WTC11 (cell line): ENCODE results near the gene COLGALT1. TPM values are rescaled to one million over a fixed set of nuclear protein-coding genes. Genes with fewer than 3 reads are reported as not detected.
A peak's percentile ranks its signal among the peaks of the same experiment; 100 is the strongest.

Experiments
- ATF2 ChIP-seq: sonication (generic); formaldehyde crosslinking; IDR thresholded peaks from 2 replicates; pipeline ENCODE4 v1.8.1; 2022; ENCODE audit warnings: low read depth, missing genetic modification reagents, borderline replicate concordance
- ATF3 ChIP-seq: sonication (generic); formaldehyde crosslinking; conservative IDR thresholded peaks from 2 replicates; pipeline ENCODE4 v1.8.1; 2022; ENCODE audit warnings: mild to moderate bottlenecking, missing genetic modification reagents
- CREB1 ChIP-seq: sonication (generic); formaldehyde crosslinking; IDR thresholded peaks from 2 replicates; pipeline ENCODE4 v1.8.0; 2023; ENCODE audit warnings: mild to moderate bottlenecking, missing genetic modification reagents
- E2F4 ChIP-seq: sonication (generic); formaldehyde crosslinking; IDR thresholded peaks from 2 replicates; pipeline ENCODE4 v1.8.1; 2022; ENCODE audit warnings: low read depth, mild to moderate bottlenecking, moderate library complexity, missing genetic modification reagents, borderline replicate concordance
- E2F5 ChIP-seq: sonication (generic); formaldehyde crosslinking; IDR thresholded peaks from 2 replicates; pipeline ENCODE4 v1.8.1; 2022; ENCODE audit warnings: mild to moderate bottlenecking, moderate library complexity, missing genetic modification reagents
- ELF4 ChIP-seq: sonication (generic); formaldehyde crosslinking; IDR thresholded peaks from 2 replicates; pipeline ENCODE4 v1.8.1; 2022; ENCODE audit warnings: low read depth, mild to moderate bottlenecking, moderate library complexity, missing genetic modification reagents
- EMX1 ChIP-seq: fragments of 250-450 bp; sonication (Bioruptor Pico); IDR thresholded peaks from 2 replicates; pipeline ENCODE4 v1.8.0; 2021; ENCODE audit warnings: mild to moderate bottlenecking
- ETV6 ChIP-seq: sonication (generic); formaldehyde crosslinking; IDR thresholded peaks from 2 replicates; pipeline ENCODE4 v1.8.1; 2022; ENCODE audit warnings: mild to moderate bottlenecking, missing genetic modification reagents
- FOXK1 ChIP-seq: sonication (generic); formaldehyde crosslinking; IDR thresholded peaks from 2 replicates; pipeline ENCODE4 v1.8.0; 2022; ENCODE audit warnings: mild to moderate bottlenecking, moderate library complexity, missing genetic modification reagents
- FOXP4 ChIP-seq: sonication (generic); formaldehyde crosslinking; IDR thresholded peaks from 2 replicates; pipeline ENCODE4 v1.8.0; 2022; ENCODE audit warnings: mild to moderate bottlenecking, missing genetic modification reagents
- HMGA2 ChIP-seq: fragments of 250-450 bp; sonication (Bioruptor Pico); IDR thresholded peaks from 2 replicates; pipeline ENCODE4 v1.4.0; 2021; ENCODE audit warnings: mild to moderate bottlenecking, moderate library complexity
- KAT7 ChIP-seq: sonication (generic); formaldehyde crosslinking; IDR thresholded peaks from 2 replicates; pipeline ENCODE4 v1.8.1; 2023; ENCODE audit warnings: missing genetic modification reagents, mild to moderate bottlenecking, borderline replicate concordance
- NFE2L1 ChIP-seq: sonication (generic); formaldehyde crosslinking; IDR thresholded peaks from 2 replicates; pipeline ENCODE4 v1.8.1; 2023; ENCODE audit warnings: missing genetic modification reagents
- OVOL2 ChIP-seq: fragments of 250-450 bp; sonication (Bioruptor Pico); IDR thresholded peaks from 2 replicates; pipeline ENCODE4 v1.9.0; 2021; ENCODE audit warnings: mild to moderate bottlenecking, borderline replicate concordance
- PREB ChIP-seq: sonication (generic); formaldehyde crosslinking; IDR thresholded peaks from 2 replicates; pipeline ENCODE4 v1.8.1; 2022; ENCODE audit warnings: mild to moderate bottlenecking, missing genetic modification reagents, moderate library complexity, borderline replicate concordance
- SOX15 ChIP-seq: fragments of 250-450 bp; sonication (Bioruptor Pico); IDR thresholded peaks from 2 replicates; pipeline ENCODE4 v1.9.0; 2021; ENCODE audit warnings: mild to moderate bottlenecking
- SP1 ChIP-seq: sonication (generic); formaldehyde crosslinking; conservative IDR thresholded peaks from 2 replicates; pipeline ENCODE4 v1.8.1; 2022; ENCODE audit warnings: missing genetic modification reagents
- TP53 ChIP-seq: sonication (generic); formaldehyde crosslinking; IDR thresholded peaks from 2 replicates; pipeline ENCODE4 v1.8.1; 2023; ENCODE audit warnings: mild to moderate bottlenecking, missing genetic modification reagents
- USF1 ChIP-seq: sonication (generic); formaldehyde crosslinking; IDR thresholded peaks from 2 replicates; pipeline ENCODE4 v1.8.0; 2022; ENCODE audit warnings: mild to moderate bottlenecking, missing genetic modification reagents
- ZBTB21 ChIP-seq: sonication (generic); formaldehyde crosslinking; IDR thresholded peaks from 2 replicates; pipeline ENCODE4 v1.8.1; 2023; ENCODE audit warnings: mild to moderate bottlenecking, missing genetic modification reagents, borderline replicate concordance
- ZBTB43 ChIP-seq: sonication (generic); formaldehyde crosslinking; IDR thresholded peaks from 2 replicates; pipeline ENCODE4 v1.8.1; 2023; ENCODE audit warnings: mild to moderate bottlenecking, missing genetic modification reagents
- ZNF121 ChIP-seq: sonication (generic); formaldehyde crosslinking; IDR thresholded peaks from 2 replicates; pipeline ENCODE4 v1.8.0; 2023; ENCODE audit warnings: missing genetic modification reagents
- ZNF423 ChIP-seq: fragments of 250-450 bp; sonication (Bioruptor Pico); IDR thresholded peaks from 2 replicates; pipeline ENCODE4 v2.1.2; 2022; ENCODE audit warnings: mild to moderate bottlenecking, moderate library complexity
- ZNF532 ChIP-seq: fragments of 250-450 bp; sonication (Bioruptor Pico); IDR thresholded peaks from 2 replicates; pipeline ENCODE4 v1.9.0; 2021; ENCODE audit warnings: mild to moderate bottlenecking, borderline replicate concordance
- total RNA-seq: library from RNA; stranded (reverse); gene quantifications from 3 replicates; pipeline ENCODE4 v1.2.3, GENCODE V29; 2021

COLGALT1 gene
- total RNA-seq, 1 experiment from 2014 or later = 54.0 TPM

GRCh38 chr19:17605761-17606589, 50.5 kb downstream of the COLGALT1 start (continued):
- TF ChIP-seq ZNF423 (CRISPR knock-in tag) (no peak), TP53 (CRISPR knock-in tag) (peak; percentile 98), USF1 (peak; percentile 77), CREB1 (CRISPR knock-in tag) (peak; percentile 95), ZNF532 (CRISPR knock-in tag) (0 out of 2 replicates have a peak, but pooled peaks have one; percentile 19), SP1 (peak; percentile 97), HMGA2 (CRISPR knock-in tag) (no peak), ZBTB43 (CRISPR knock-in tag) (peak; percentile 98), FOXP4 (CRISPR knock-in tag) (peak; percentile 99), KAT7 (CRISPR knock-in tag) (0 out of 2 replicates have a peak, but pooled peaks have one; percentile 89), EMX1 (CRISPR knock-in tag) (no peak), ATF2 (0 out of 2 replicates have a peak, but pooled peaks have one; percentile 19), PREB (CRISPR knock-in tag) (peak; percentile 23; the same call in 1 of the 2 replicates), ELF4 (CRISPR knock-in tag) (peak; percentile 93; the same call in 1 of the 2 replicates), ETV6 (CRISPR knock-in tag) (peak; percentile 98), SOX15 (no peak), E2F5 (CRISPR knock-in tag) (peak; percentile 95), ZNF121 (peak; percentile 69; the same call in 1 of the 2 replicates), OVOL2 (CRISPR knock-in tag) (no peak), FOXK1 (CRISPR knock-in tag) (peak; percentile 97), ZBTB21 (peak; percentile 97), ATF3 (CRISPR knock-in tag) (no peak), E2F4 (CRISPR knock-in tag) (peak; percentile 61; the same call in 1 of the 2 replicates), NFE2L1 (CRISPR knock-in tag) (peak; percentile 97)
